Inferior parietal cortex (tissue), 1 donor: ENCODE data around the gene GMIP.

Source experiments
- DNase-seq: peaks from one replicate; pipeline ENCODE4 v3.0.0-alpha.2; 2016; ENCODE audit errors: extremely low spot score

Gene GMIP

GRCh38 chr19:19636573-19637185, 6.8 kb downstream of the GMIP start:
- no peak for DNase-seq

- DNase-seq: no peak
These were observed 8.1 kb downstream of the GMIP start for GRCh38 chr19:19635313-19635702.

GRCh38 chr19:19634516-19635312, 8.7 kb downstream of the GMIP start:
- no peak for DNase-seq

GRCh38 chr19:19633711-19634515, 9.5 kb downstream of the GMIP start:
- DNase-seq: no peak

GRCh38 chr19:19632661-19633060, 10.8 kb downstream of the GMIP start:
- no peak for DNase-seq

- no peak for DNase-seq
These were observed 12.1 kb downstream of the GMIP start for GRCh38 chr19:19631346-19631745.

GRCh38 chr19:19630426-19630825, 13.0 kb downstream of the GMIP start:
- DNase-seq: no peak

GRCh38 chr19:19630062-19630414, 13.4 kb downstream of the GMIP start:
- DNase-seq: no peak

- no peak for DNase-seq
These were observed 14.8 kb downstream of the GMIP start for GRCh38 chr19:19628501-19629134.

GRCh38 chr19:19627621-19628500, 15.6 kb downstream of the GMIP start, which contains the start of gene LPAR2:
Gene LPAR2, minus strand, starts transcription at chr19:19628220. Its CDS starts 945 bp downstream, at chr19:19627275.
- no peak for DNase-seq

- no peak for DNase-seq
These were observed 16.7 kb downstream of the GMIP start for GRCh38 chr19:19626516-19627472.

- no peak for DNase-seq
These were observed 19.4 kb downstream of the GMIP start for GRCh38 chr19:19624032-19624570.

- DNase-seq: no peak
These were observed 20.1 kb downstream of the GMIP start for GRCh38 chr19:19623383-19623782.

GRCh38 chr19:19619849-19620210, 23.6 kb downstream of the GMIP start:
- no peak for DNase-seq

GRCh38 chr19:19619181-19619848, 24.1 kb downstream of the GMIP start:
- no peak for DNase-seq

- peak; percentile 85 for DNase-seq
These were observed 25.0 kb downstream of the GMIP start, which contains the start of gene PBX4 for GRCh38 chr19:19618219-19619051. Gene PBX4, minus strand, starts transcription at chr19:19618687. Its CDS starts 58 bp downstream, at chr19:19618629.

GRCh38 chr19:19615086-19615485, 28.4 kb downstream of the GMIP start:
- no peak for DNase-seq

- no peak for DNase-seq
These were observed 30.0 kb downstream of the GMIP start for GRCh38 chr19:19613506-19613905.
